Right renal pelvis (tissue), 4 donors: ENCODE measurements around the gene TOMM22. TPM values are rescaled to one million over a fixed set of nuclear protein-coding genes. Genes with fewer than 3 reads are reported as not detected.
A peak's percentile ranks its signal among the peaks of the same experiment; 100 is the strongest.

ENCODE experiments used
- DNase-seq, 4 donors: peaks; one replicate each; pipeline ENCODE4 v3.0.0-alpha.2; 2013; ENCODE audit warnings: low read depth in 4 of 4, low spot score in 3 of 4, missing footprints in 1 of 4
- polyA plus RNA-seq, 4 donors: library from polyadenylated mRNA; unstranded; fragments of 120-200 nt; gene quantifications; one replicate each; pipeline ENCODE4 v1.2.1, GENCODE V29; 2013; ENCODE audit not compliant: insufficient read length in 4 of 4

TOMM22 gene
- polyA plus RNA-seq, 4 donors: 96.7 to 105 (median 101) TPM

- DNase-seq: no peak
Measured at GRCh38 chr22:38694940-38695339, 13.2 kb downstream of the TOMM22 start.

- no peak for DNase-seq
Measured at GRCh38 chr22:38696606-38697424, 15.1 kb downstream of the TOMM22 start.

GRCh38 chr22:38697425-38698089 is 15.8 kb downstream of the TOMM22 start:
- no peak for DNase-seq

GRCh38 chr22:38698407-38699094 is 16.8 kb downstream of the TOMM22 start:
- no peak for DNase-seq

GRCh38 chr22:38699143-38699542 is 17.4 kb downstream of the TOMM22 start:
- DNase-seq: no peak

GRCh38 chr22:38699784-38700183 is 18.0 kb downstream of the TOMM22 start:
- no peak for DNase-seq

- DNase-seq: peak in 1 of 4 donors; percentile 38
Measured at GRCh38 chr22:38700270-38700788, 18.6 kb downstream of the TOMM22 start.

GRCh38 chr22:38700789-38701628 is 19.3 kb downstream of the TOMM22 start, which contains the start of gene JOSD1:
Gene JOSD1 (minus strand): TSS chr22:38700943. CDS start chr22:38699987, 956 bp downstream.
- DNase-seq: peak; percentile 84 to 92 (median 88)

GRCh38 chr22:38704654-38705234 is 23.0 kb downstream of the TOMM22 start:
- DNase-seq: no peak

GRCh38 chr22:38705235-38706100 is 23.7 kb downstream of the TOMM22 start, which contains the start of gene GTPBP1:
Gene GTPBP1 (plus strand): TSS chr22:38705944. CDS start chr22:38705956, 12 bp downstream.
- peak; percentile 99 to 100 (median 100) for DNase-seq

- no peak for DNase-seq
Measured at GRCh38 chr22:38706101-38706900, 24.5 kb downstream of the TOMM22 start.

GRCh38 chr22:38706901-38707195 is 25.1 kb downstream of the TOMM22 start:
- no peak for DNase-seq

GRCh38 chr22:38707346-38707745 is 25.6 kb downstream of the TOMM22 start:
- no peak for DNase-seq

- no peak for DNase-seq
Measured at GRCh38 chr22:38707984-38708383, 26.2 kb downstream of the TOMM22 start.

- DNase-seq: no peak
Measured at GRCh38 chr22:38709306-38709705, 27.5 kb downstream of the TOMM22 start.

GRCh38 chr22:38710351-38710750 is 28.6 kb downstream of the TOMM22 start:
- no peak for DNase-seq

- DNase-seq: no peak
Measured at GRCh38 chr22:38710866-38711265, 29.1 kb downstream of the TOMM22 start.
